Brain microvascular endothelial cell (primary cell): Measurements from ENCODE around the gene HBP1.
"Not testable (repeated sequence)": the region's sequence is repeated elsewhere in the genome, so short reads cannot be mapped to it uniquely, and the experiment has no call there.

Experiments
- DNase-seq: peaks from one replicate; pipeline ENCODE4 v3.0.0-alpha.2; 2020
- H3K27ac ChIP-seq: fragments of 250-450 bp; sonication (Bioruptor Pico); 2 replicates; pipeline ENCODE4 v1.5.1; 2020; ENCODE audit warnings: mild to moderate bottlenecking, moderate library complexity
- H3K27me3 ChIP-seq: fragments of 250-450 bp; sonication (Bioruptor Pico); replicated peaks from 2 replicates; pipeline ENCODE4 v1.5.1; 2020; ENCODE audit warnings: mild to moderate bottlenecking
- H3K36me3 ChIP-seq: fragments of 250-450 bp; sonication (Bioruptor Pico); replicated peaks from 2 replicates; pipeline ENCODE4 v1.5.1; 2020; ENCODE audit warnings: mild to moderate bottlenecking
- H3K4me3 ChIP-seq: 2 replicates; pipeline ENCODE4 v1.5.1; 2011; ENCODE audit warnings: low read depth, mild to moderate bottlenecking, control low read depth, low read length, moderate library complexity
- CTCF ChIP-seq: IDR thresholded peaks from 2 replicates; pipeline ENCODE4 v1.5.1; 2011; ENCODE audit warnings: low read depth, mild to moderate bottlenecking, moderate library complexity, low read length, control low read depth, inconsistent platforms; ENCODE audit errors: missing control alignments
- in situ Hi-C: cut with HindIII; loops from 2 replicates; pipeline ENCODE4 v1.10.0; 2017; ENCODE audit warnings: low sequenced_read_pairs, low pct_ligation_motif_present

Gene HBP1

GRCh38 chr7:107219563-107220244 lies 50.9 kb downstream of the HBP1 start:
- no peak for TF ChIP-seq CTCF
- Histone ChIP-seq H3K27ac (no peak overlapping the region), H3K27me3 (no peaks in the 10 kb centered on the region), H3K36me3 (no peaks in the 10 kb centered on the region), H3K4me3 (no peak overlapping the region)
- no peak for DNase-seq
- in situ Hi-C loops, result no loop called here

GRCh38 chr7:107220356-107220755 lies 51.6 kb downstream of the HBP1 start:
- H3K4me3 ChIP-seq, result no peak overlapping the region
- no peak overlapping the region for H3K27ac ChIP-seq
- no peak for DNase-seq
- TF ChIP-seq CTCF, result no peak
- in situ Hi-C loops, result no loop called here
- no peaks in the 10 kb centered on the region for H3K27me3 ChIP-seq
- no peaks in the 10 kb centered on the region for H3K36me3 ChIP-seq

- in situ Hi-C loops, H3K27ac ChIP-seq, H3K4me3 ChIP-seq, H3K36me3 ChIP-seq, DNase-seq, H3K27me3 ChIP-seq: not testable (repeated sequence)
Measured at GRCh38 chr7:107220806-107221205, 52.0 kb downstream of the HBP1 start.

GRCh38 chr7:107224374-107225223 lies 55.8 kb downstream of the HBP1 start:
- H3K4me3 ChIP-seq, result no peak overlapping the region
- no peak overlapping the region for H3K27ac ChIP-seq
- DNase-seq, result no peak
- no peak for TF ChIP-seq CTCF
- H3K27me3 ChIP-seq, result no peaks in the 10 kb centered on the region
- in situ Hi-C loops, result no loop called here
- no peaks in the 10 kb centered on the region for H3K36me3 ChIP-seq

- H3K4me3 ChIP-seq, result no peak overlapping the region
- no peak overlapping the region for H3K27ac ChIP-seq
- no peak for TF ChIP-seq CTCF
- no peak for DNase-seq
- no peaks in the 10 kb centered on the region for H3K36me3 ChIP-seq
- no peaks in the 10 kb centered on the region for H3K27me3 ChIP-seq
- in situ Hi-C loops, result no loop called here
Measured at GRCh38 chr7:107228291-107228690, 59.5 kb downstream of the HBP1 start.

GRCh38 chr7:107230334-107230733 lies 61.5 kb downstream of the HBP1 start:
- H3K27ac ChIP-seq, result no peak overlapping the region
- no peaks in the 10 kb centered on the region for H3K27me3 ChIP-seq
- no peaks in the 10 kb centered on the region for H3K36me3 ChIP-seq
- in situ Hi-C loops, result no loop called here
- TF ChIP-seq CTCF, result no peak
- DNase-seq, result no peak
- H3K4me3 ChIP-seq, result no peak overlapping the region
